NCI-H69 (cell line): Measurements from ENCODE around the gene AVL9.

Source experiments
- DNase-seq: peaks from one replicate; lab custom pipeline; 2025; lab: John Stamatoyannopoulos, UW

AVL9 gene

DNA sequence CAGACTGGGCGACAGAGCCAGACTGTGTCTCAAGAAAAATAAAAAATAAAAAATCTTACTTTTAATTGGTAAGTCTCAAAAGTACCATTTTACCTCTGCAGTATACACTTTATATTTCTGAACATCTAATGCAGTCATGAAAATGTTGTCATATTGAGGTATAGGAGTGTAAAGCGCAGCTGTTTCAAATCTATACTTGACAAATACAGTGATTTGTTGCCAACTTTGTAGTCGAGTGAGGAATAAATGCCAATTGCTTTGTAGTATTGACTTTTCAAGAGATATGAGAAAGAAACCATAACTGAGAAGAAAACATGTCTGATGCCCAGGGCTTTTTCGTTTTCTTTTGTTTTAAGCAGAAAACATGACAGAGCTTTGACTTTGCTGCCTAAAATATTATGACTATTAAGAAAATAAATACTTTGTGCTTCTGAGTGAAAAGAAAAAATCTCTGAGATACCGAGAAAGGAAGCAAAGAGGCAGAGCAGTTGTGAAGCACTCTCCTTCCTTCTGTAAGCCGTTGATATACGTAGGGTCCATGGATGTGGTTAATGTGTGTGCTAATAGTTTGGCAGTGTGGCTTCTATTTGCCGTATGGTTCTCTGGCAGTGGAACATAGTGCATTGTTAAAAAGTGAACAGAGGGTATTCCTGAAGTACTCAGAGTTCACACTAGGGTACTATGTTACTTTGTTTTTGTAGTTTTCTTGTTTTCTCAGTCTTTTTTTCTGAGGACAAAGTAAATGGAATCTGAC lies 38.2 kb downstream of the AVL9 start:
- DNase-seq: no peak

DNA sequence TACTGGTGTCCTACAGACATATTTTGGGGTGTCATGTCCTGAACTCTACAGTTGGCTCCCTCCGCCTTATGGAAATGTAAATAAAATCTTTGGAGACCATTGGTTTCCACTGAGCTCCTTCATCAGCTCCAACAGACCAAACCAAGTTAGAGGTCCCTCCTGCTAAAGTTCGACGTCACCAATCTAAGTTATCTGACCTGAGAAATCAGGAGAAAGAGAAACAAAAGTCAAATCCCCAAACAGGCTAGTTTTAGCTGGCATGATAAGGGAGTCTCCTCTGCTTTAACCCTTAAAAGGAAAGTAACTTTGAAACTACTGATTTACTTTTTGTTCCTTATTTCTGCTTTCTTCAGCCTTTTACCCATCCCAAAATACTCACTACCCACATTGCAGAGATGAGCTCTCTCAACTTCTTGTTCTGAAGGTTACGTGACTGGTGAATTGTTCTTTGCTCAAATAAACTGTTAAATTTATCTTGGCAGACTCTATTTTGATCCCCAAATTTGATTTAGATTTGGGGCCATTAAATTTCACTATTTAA lies 39.9 kb downstream of the AVL9 start:
- no peak for DNase-seq

DNA sequence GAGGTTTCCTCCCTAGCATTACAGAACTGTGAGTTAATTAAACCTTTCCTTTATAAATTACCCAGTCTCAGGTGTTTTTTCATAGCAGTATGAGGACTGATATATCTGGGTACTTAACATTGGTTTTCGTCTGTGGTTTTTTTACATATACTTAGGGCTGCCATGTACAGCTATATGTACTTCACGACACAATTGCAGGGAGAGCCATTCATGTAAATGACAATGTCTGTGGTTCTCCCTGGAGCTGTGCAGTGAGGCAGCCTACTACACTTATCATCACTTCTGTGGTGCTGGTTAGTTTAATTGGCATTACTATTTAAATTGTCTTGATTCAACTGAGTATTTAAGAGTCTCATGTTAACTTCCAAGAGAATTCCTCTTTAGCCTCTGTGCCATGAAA lies 40.7 kb downstream of the AVL9 start:
- no peak for DNase-seq

DNA sequence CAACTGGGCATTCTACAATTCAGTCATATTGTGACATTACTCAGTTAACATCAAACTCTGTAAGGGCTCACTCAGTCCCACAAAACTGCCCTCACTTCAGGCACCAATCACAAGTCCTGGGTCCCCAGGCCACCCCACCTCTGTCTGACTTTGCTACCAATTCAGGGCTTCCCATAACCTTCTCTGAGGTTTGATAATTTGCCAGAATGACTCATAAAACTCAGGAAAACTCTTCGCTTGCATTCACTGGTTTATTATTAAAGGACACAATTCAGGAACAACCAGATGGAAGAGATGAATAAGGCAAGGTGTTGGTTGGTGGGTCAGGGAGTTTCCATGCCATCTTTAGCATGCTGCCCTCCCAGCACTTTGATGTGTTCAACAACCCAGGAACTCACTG lies 41.3 kb downstream of the AVL9 start:
- DNase-seq: no peak

DNA sequence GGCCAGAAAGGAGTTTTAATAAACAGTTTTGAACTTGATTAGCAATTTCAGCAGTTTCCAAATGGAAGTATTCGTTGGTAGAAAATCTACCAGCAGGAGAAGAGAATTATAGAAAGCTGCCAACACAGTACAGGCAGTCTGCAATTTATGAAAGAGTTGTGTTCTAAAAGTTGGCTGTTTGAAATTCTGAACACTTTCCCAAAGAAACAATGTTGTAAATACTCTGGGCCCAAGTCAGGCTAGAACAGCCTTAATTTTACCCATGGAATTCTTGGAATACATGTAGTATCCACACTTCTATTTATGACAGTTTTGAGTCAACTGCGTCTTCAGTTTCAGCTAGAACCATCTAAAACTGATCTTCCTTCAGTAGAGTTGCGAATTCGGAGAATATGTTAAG lies 42.5 kb downstream of the AVL9 start:
- DNase-seq: no peak

GRCh38 chr7:32539366-32539765 lies 44.1 kb downstream of the AVL9 start:
- DNase-seq: no peak

DNA sequence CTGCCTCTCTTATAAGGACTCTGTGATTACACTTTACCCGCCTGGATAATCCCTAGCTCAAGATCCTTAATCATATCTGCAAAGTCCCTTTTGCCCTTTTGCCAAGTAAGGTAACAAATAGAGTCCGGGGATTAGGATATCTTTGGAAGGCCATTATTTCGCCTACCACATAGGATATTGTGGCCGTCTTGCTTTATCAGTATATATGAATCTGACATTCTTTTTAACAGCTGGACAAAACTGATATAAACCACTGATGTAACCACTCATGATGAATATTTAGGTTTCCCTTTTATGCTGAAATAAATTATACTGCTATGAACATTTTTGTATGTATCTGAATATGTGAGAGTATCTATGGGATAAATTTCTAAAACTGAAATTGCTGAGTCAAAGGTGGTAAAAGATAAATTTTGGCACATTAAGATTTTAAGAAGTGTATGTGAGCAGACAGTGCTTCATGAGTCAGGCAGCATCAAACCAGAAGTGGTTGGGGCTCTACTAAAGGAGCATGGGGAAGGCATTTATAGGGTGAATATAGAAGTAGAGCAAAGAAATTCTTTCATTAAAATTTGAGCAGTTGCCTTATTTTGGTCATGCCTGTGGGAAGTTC lies 44.7 kb downstream of the AVL9 start:
- no peak for DNase-seq

- DNase-seq: no peak
Measured at GRCh38 chr7:32542595-32542994, 47.3 kb downstream of the AVL9 start.

GRCh38 chr7:32559480-32559879 lies 64.2 kb downstream of the AVL9 start:
- no peak for DNase-seq

DNA sequence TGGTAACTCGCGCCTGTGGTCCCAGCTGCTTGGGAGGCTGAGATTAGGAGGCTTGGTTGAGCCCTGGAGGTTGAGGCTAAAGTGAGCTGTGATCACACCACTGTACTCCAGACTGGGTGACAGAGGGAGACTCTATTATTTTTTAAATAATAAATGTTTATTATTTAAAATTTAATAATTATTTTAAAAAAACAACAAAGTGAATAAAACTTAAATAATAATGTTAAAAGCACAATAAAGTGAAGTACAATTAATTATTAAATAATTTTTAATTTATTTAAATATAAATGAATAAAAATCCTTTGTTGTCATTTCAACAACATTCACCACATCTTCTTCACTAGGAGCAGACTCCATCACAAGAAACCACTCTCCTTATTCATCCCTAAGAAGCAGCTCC lies 64.8 kb downstream of the AVL9 start:
- DNase-seq: no peak

DNA sequence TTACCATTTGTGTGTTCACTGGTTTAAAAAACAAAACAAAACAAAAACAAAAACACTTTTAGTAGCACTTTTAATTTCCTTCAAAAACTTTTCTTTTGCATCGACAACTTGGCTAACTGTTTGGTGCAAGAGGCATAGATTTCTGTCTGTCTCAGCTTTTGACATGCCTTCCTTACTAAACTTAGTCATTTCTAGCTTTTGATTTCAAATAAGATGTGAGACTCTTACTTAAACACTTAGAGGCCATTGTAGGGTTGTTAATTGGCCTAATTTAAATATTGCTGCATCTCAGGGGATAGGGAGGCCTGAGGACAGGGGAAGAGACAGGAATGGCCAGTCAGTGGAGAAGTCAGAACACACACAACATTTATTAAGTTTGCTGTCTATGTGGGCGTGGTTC lies 66.3 kb downstream of the AVL9 start:
- DNase-seq: no peak

DNA sequence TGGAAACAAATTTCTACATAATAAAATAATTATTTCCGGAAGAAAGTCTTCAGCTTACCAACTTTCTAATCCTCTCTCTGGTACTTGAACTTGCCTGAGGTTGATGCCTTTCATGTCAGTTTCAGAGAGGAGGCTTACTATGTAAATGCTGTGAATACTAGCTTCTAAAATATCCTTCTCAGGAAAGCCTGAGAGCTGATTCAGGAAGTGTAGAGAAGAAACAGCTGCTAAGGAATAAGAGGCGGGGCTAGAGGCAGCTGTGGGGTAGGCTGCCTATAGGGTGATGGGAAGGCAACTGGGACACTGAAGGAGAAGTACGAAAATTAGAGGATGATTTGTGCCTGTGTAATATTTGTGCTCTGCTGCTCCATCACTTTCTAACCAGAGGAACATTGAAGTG lies 69.3 kb downstream of the AVL9 start:
- DNase-seq: no peak

DNA sequence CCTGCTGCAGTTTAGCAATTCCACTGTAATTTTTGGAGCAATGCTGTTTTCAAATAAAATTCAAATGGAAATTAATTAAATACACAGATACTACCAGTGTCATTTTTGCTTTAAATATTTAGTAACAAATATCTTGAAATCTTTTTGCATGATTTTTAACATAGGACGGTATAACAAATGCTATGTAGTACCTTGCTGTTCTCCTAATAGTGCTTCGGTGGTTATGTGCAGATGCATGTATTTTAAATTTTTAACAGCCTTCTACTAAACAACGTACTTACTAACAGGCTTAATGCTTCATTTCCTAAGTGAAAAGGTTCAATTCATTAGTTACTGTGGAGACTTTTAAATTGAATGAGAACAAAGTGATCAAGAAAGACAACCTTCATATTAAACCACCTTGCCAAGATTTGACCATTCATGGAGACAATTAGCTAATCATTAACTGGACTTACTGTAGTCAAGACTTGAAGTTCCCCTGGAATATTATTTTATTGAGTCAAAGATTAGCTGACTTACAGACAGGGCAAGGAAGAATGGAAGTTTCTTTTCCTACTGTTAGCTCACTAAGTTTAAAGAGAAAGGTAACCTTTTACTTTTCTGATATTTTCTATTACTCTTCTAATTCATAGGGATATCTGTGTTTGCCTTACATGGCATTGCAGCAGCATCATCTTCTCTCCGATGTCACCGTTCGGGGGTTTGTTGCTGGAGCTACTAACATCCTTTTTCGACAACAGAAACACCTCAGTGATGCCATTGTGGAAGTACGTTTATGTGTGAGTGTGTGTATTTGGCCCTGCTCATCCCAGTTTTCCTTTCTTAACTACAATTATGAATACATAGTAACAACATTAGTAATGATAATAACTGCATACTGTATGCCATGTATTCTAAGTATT lies 74.3 kb downstream of the AVL9 start:
- DNase-seq: no peak

GRCh38 chr7:32573110-32573687 lies 77.9 kb downstream of the AVL9 start:
- no peak for DNase-seq

DNA sequence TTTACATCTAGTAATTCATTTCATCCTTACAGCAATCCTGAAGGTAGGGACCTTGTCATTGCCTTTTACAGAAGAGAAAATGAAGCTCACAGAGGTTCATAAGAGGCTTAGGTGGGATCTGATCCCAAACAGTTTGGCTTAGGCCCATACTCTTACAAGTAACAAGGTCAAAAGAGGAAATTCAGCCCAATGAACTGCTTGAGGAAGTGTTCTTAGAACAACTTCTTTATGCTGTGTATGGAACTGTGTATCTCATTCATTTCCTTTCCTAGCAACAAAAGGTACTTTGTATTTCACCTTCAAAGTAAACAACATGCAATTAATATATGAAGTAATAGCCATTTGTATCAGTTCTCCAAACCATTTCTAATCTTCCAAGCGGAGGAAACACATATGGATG lies 79.3 kb downstream of the AVL9 start:
- no peak for DNase-seq

DNA sequence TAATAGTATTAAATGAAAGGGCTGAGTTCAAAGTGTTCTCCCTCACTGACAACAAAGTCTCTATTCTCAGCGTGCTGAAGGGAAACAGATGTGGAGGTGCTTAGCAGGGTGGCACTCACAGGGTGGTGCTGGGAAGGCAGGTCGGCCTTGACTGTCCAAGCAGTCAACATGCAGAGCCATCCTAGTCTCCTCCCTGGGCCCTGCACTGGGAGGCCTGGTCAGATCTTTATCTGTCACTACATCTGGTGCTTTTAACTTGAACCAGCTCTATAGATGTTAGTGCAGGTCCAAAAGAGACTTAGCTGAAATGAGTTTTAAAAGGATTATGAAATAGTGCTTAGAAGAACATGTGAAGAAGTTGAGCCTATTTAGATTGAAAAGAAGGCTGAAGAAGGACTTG lies 82.1 kb downstream of the AVL9 start:
- no peak for DNase-seq

DNA sequence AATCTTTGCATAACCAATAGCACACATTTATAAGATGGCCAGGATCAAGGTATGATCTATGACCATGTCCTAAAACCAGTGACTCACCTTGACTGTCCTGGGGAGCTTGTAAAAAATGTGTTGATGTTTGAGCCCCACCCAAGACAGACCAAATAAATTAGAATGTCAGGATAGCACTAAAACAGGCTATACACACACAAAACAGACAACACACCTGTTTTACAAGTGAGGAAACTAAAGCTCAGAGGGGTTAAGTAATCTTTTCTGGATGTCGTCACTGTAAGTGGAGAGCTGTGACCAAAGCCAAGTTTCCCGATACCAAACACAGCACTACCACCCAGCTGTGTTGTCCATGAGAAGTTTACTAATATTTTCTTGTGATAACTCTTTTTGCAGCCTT lies 84.5 kb downstream of the AVL9 start:
- no peak for DNase-seq

GRCh38 chr7:32580646-32581045 lies 85.4 kb downstream of the AVL9 start:
- DNase-seq: no peak

DNA sequence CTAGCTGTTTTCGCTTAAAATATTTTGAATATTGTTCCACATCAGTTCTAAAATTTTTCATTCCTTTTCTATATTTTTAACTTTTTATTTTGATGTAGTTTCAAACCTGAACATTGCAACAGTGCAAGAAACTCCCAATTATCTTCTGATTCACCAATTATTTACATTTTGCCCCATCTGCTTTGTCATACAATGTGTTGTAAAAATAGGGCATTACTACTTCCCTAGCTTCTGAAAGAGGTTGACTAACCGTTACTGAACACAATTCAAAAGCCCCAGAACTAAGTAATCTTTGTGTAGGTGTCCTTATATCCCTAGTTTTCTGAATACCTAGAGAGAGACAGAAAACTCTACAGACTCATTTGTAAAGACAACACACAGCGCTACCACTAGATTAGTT lies 86.7 kb downstream of the AVL9 start:
- DNase-seq: no peak

GRCh38 chr7:32583791-32584190 lies 88.5 kb downstream of the AVL9 start:
- DNase-seq: no peak

- DNase-seq: no peak
Measured at GRCh38 chr7:32586291-32587221, 91.3 kb downstream of the AVL9 start.
